ENCODE data around the gene SPINK8.

Gene SPINK8

GRCh38 chr3:48301800-48302166, 31.7 kb downstream of the SPINK8 start:
- Histone ChIP-seq H3K27me3 (ENCODE audit: insufficient read depth, low read length, poor library complexity, severe bottlenecking) (no peaks in the 10 kb centered on the region), H3K4me1 (ENCODE audit: insufficient read depth, low read length, poor library complexity, severe bottlenecking) (peaks cover 14% of the 10 kb centered on the region), H3K9me3 (ENCODE audit: insufficient read depth, low read depth, low read length) (no peaks in the 10 kb centered on the region), H3K36me3 (ENCODE audit: insufficient read depth, low read length) (no peaks in the 10 kb centered on the region), H3K9me2 (replicated peaks; ENCODE audit: low read depth, low read length) (no peaks in the 10 kb centered on the region), H3F3A (ENCODE audit: low read depth) (0 out of 2 replicates have a peak, but pooled peaks cover 3% of the 10 kb centered on the region), H3K4me2 (ENCODE audit: low read depth, low read length, poor library complexity, severe bottlenecking) (peak overlapping the region; percentile 98), H3K4me3 (ENCODE audit: low read length, poor library complexity, severe bottlenecking) (peak overlapping the region; percentile 96), H3K9ac (ENCODE audit: low read depth, low read length, poor library complexity, severe bottlenecking) (peak overlapping the region; percentile 98), H4K20me1 (ENCODE audit: insufficient read depth, low read length, poor library complexity, severe bottlenecking) (no peaks in the 10 kb centered on the region), H2AFZ (ENCODE audit: low read length) (peak overlapping the region; percentile 93), H3K79me2 (ENCODE audit: insufficient read depth, low read length) (peaks cover 22% of the 10 kb centered on the region)
- TF ChIP-seq EZH2phosphoT487 (IDR thresholded peaks at IDR 0.05; ENCODE audit: borderline replicate concordance) (no peak), CTCF (conservative IDR thresholded peaks at IDR 0.05; ENCODE audit: low read length) (no peak)

GRCh38 chr3:48301020-48301799, 32.3 kb downstream of the SPINK8 start, which contains the start of gene NME6:
Gene NME6, minus strand, starts transcription at chr3:48301367.
- 0 out of 2 replicates have a peak, but pooled peaks cover 3% of the 10 kb centered on the region for H3F3A ChIP-seq (ENCODE audit: low read depth)
- peak within 1 kb of the TSS; percentile 96 for H3K4me3 ChIP-seq (ENCODE audit: low read length, poor library complexity, severe bottlenecking)
- no peaks in the 10 kb centered on the region for H4K20me1 ChIP-seq (ENCODE audit: insufficient read depth, low read length, poor library complexity, severe bottlenecking)
- peaks cover 2% of the 10 kb centered on the region; the same call in 1 of the 2 replicates for H3K36me3 ChIP-seq (ENCODE audit: insufficient read depth, low read length)
- H3K79me2 ChIP-seq (ENCODE audit: insufficient read depth, low read length), result peaks cover 22% of the 10 kb centered on the region
- TF ChIP-seq CTCF (conservative IDR thresholded peaks at IDR 0.05; ENCODE audit: low read length) (no peak), EZH2phosphoT487 (IDR thresholded peaks at IDR 0.05; ENCODE audit: borderline replicate concordance) (no peak)
- peak within 1 kb of the TSS; percentile 93 for H2AFZ ChIP-seq (ENCODE audit: low read length)
- H3K4me2 ChIP-seq (ENCODE audit: low read depth, low read length, poor library complexity, severe bottlenecking), result peak within 1 kb of the TSS; percentile 98
- H3K9ac ChIP-seq (ENCODE audit: low read depth, low read length, poor library complexity, severe bottlenecking), result peak within 1 kb of the TSS; percentile 98
- no peaks in the 10 kb centered on the region for H3K9me3 ChIP-seq (ENCODE audit: insufficient read depth, low read depth, low read length)
- H3K27me3 ChIP-seq (ENCODE audit: insufficient read depth, low read length, poor library complexity, severe bottlenecking), result no peaks in the 10 kb centered on the region
- peaks cover 14% of the 10 kb centered on the region for H3K4me1 ChIP-seq (ENCODE audit: insufficient read depth, low read length, poor library complexity, severe bottlenecking)
- no peaks in the 10 kb centered on the region for H3K9me2 ChIP-seq (replicated peaks; ENCODE audit: low read depth, low read length)

GRCh38 chr3:48299746-48300712, 33.4 kb downstream of the SPINK8 start:
- peak overlapping the region; percentile 75 for H3K4me2 ChIP-seq (ENCODE audit: low read depth, low read length, poor library complexity, severe bottlenecking)
- H3F3A ChIP-seq (ENCODE audit: low read depth), result 0 out of 2 replicates have a peak, but pooled peaks cover 3% of the 10 kb centered on the region
- peak overlapping the region; percentile 98 for H3K9ac ChIP-seq (ENCODE audit: low read depth, low read length, poor library complexity, severe bottlenecking)
- peaks cover 22% of the 10 kb centered on the region for H3K79me2 ChIP-seq (ENCODE audit: insufficient read depth, low read length)
- H3K27me3 ChIP-seq (ENCODE audit: insufficient read depth, low read length, poor library complexity, severe bottlenecking), result no peaks in the 10 kb centered on the region
- no peak for TF ChIP-seq CTCF (conservative IDR thresholded peaks at IDR 0.05; ENCODE audit: low read length)
- no peak for TF ChIP-seq EZH2phosphoT487 (IDR thresholded peaks at IDR 0.05; ENCODE audit: borderline replicate concordance)
- H3K9me3 ChIP-seq (ENCODE audit: insufficient read depth, low read depth, low read length), result no peaks in the 10 kb centered on the region
- no peaks in the 10 kb centered on the region for H4K20me1 ChIP-seq (ENCODE audit: insufficient read depth, low read length, poor library complexity, severe bottlenecking)
- H3K4me1 ChIP-seq (ENCODE audit: insufficient read depth, low read length, poor library complexity, severe bottlenecking), result peaks cover 14% of the 10 kb centered on the region
- H3K36me3 ChIP-seq (ENCODE audit: insufficient read depth, low read length), result peaks cover 4% of the 10 kb centered on the region; the same call in 1 of the 2 replicates
- peak overlapping the region; percentile 93 for H2AFZ ChIP-seq (ENCODE audit: low read length)
- no peaks in the 10 kb centered on the region for H3K9me2 ChIP-seq (replicated peaks; ENCODE audit: low read depth, low read length)
- peak overlapping the region; percentile 96 for H3K4me3 ChIP-seq (ENCODE audit: low read length, poor library complexity, severe bottlenecking)
